ENCODE results near the gene KLF15. TPM values are rescaled to one million over a fixed set of nuclear protein-coding genes. Genes with fewer than 3 reads are reported as not detected.

The KLF15 gene
- 0.11 to 0.30 TPM (median 0.13 TPM) in 5 replicates for total RNA-seq (2022; extraction: Qiagen RNA extraction; ENCODE audit: low read depth)

GRCh38 chr3:126357295-126358037 lies at the start of gene KLF15:
Gene KLF15, minus strand, starts transcription at chr3:126357408. Its CDS starts 4,486 bp downstream, at chr3:126352922.

GRCh38 chr3:126394179-126394976 lies 37.2 kb upstream of the KLF15 start, which contains the start of gene CFAP100:
Gene CFAP100, plus strand, starts transcription at chr3:126394909. Its CDS starts 1,092 bp downstream, at chr3:126396001.

Other genes with a start within 250 kb of the KLF15 start
- gene ALDH1L1, start 176.8 kb downstream of the KLF15 start, total RNA-seq (2022; extraction: Qiagen RNA extraction; ENCODE audit: low read depth) = 0.06 to 0.27 TPM (median 0.11 TPM) in 5 replicates
- not detected in 5 replicates for gene CFAP100, start 37.5 kb upstream of the KLF15 start, total RNA-seq (2022; extraction: Qiagen RNA extraction; ENCODE audit: low read depth)
- 4.9 to 10.0 TPM (median 9.3 TPM) in 5 replicates for gene ZXDC, start 118.5 kb upstream of the KLF15 start, total RNA-seq (2022; extraction: Qiagen RNA extraction; ENCODE audit: low read depth)
- not detected in 5 replicates for gene UROC1, start 160.4 kb upstream of the KLF15 start, total RNA-seq (2022; extraction: Qiagen RNA extraction; ENCODE audit: low read depth)
- 0.41 to 1.3 TPM (median 1.1 TPM) in 5 replicates for gene CHST13, start 166.7 kb upstream of the KLF15 start, total RNA-seq (2022; extraction: Qiagen RNA extraction; ENCODE audit: low read depth)
- gene C3orf22, start 201.5 kb upstream of the KLF15 start, total RNA-seq (2022; extraction: Qiagen RNA extraction; ENCODE audit: low read depth) = not detected in 5 replicates